ENCODE results near the gene PTMA. TPM values are rescaled to one million over a fixed set of nuclear protein-coding genes. Genes with fewer than 3 reads are reported as not detected.

The PTMA gene
- total RNA-seq, 4 donors from 2014 or later = 811 to 1,206 (median 976) TPM

- DNase-seq (ENCODE audit: low spot score in 2 of 2) = no peak
- WGBS, 2 donors = 91 to 95% methylated on average over 34 of the region's 34 CpGs
- TF ChIP-seq POLR2A (IDR thresholded peaks at IDR 0.05) (no peak), CTCF (IDR thresholded peaks at IDR 0.05) (no peak)
- no peak overlapping the region for H3K4me3 ChIP-seq (ENCODE audit: low read depth, poor library complexity, severe bottlenecking)
- intact Hi-C loops (cut with DNase I; ENCODE audit: low total_unique reads) = no loop called here
Measured at GRCh38 chr2:231662811-231663457, 45.4 kb upstream of the PTMA start.

- no peak overlapping the region for H3K4me3 ChIP-seq (ENCODE audit: low read depth, poor library complexity, severe bottlenecking)
- TF ChIP-seq POLR2A (IDR thresholded peaks at IDR 0.05) = no peak
- no peak for TF ChIP-seq CTCF (IDR thresholded peaks at IDR 0.05)
- intact Hi-C loops (cut with DNase I; ENCODE audit: low total_unique reads) = no loop called here
- WGBS, 2 donors = 90 to 94% methylated on average over 27 of the region's 27 CpGs
- DNase-seq (ENCODE audit: low spot score in 2 of 2) = no peak
Measured at GRCh38 chr2:231663458-231664212, 44.7 kb upstream of the PTMA start.

- intact Hi-C loops (cut with DNase I; ENCODE audit: low total_unique reads) = no loop called here
- 86 to 91% methylated on average over 8 of the region's 8 CpGs for WGBS, 2 donors
- TF ChIP-seq POLR2A (IDR thresholded peaks at IDR 0.05) (no peak), CTCF (IDR thresholded peaks at IDR 0.05) (no peak)
- no peak for DNase-seq (ENCODE audit: low spot score in 2 of 2)
- H3K4me3 ChIP-seq (ENCODE audit: low read depth, poor library complexity, severe bottlenecking) = no peak overlapping the region
Measured at GRCh38 chr2:231664727-231665126, 43.6 kb upstream of the PTMA start.

- H3K4me3 ChIP-seq (ENCODE audit: low read depth, poor library complexity, severe bottlenecking) = no peak overlapping the region
- TF ChIP-seq CTCF (IDR thresholded peaks at IDR 0.05) (no peak), POLR2A (IDR thresholded peaks at IDR 0.05) (no peak)
- 65 to 67% methylated on average over 15 to 20 of the region's 20 CpGs for WGBS, 2 donors
- no peak for DNase-seq (ENCODE audit: low spot score in 2 of 2)
- intact Hi-C loops (cut with DNase I; ENCODE audit: low total_unique reads) = no loop called here
Measured at GRCh38 chr2:231665245-231666170, 42.8 kb upstream of the PTMA start.

- 4 to 9% methylated on average over 19 to 20 of the region's 32 CpGs for WGBS, 2 donors
- intact Hi-C loops (cut with DNase I; ENCODE audit: low total_unique reads) = no loop called here
- DNase-seq (ENCODE audit: low spot score in 2 of 2) = peak; percentile 93 to 98
- TF ChIP-seq POLR2A (IDR thresholded peaks at IDR 0.05) = peak in 1 of 2 donors; percentile 1
- no peak for TF ChIP-seq CTCF (IDR thresholded peaks at IDR 0.05)
- peak overlapping the region; percentile 13 for H3K4me3 ChIP-seq (ENCODE audit: low read depth, poor library complexity, severe bottlenecking)
Measured at GRCh38 chr2:231666171-231667095, 41.9 kb upstream of the PTMA start.

Measured in lower leg skin (tissue), 4 donors.